Panc1 (cell line): ENCODE results near the gene ADGRA1. TPM values are rescaled to one million over a fixed set of nuclear protein-coding genes. Genes with fewer than 3 reads are reported as not detected.
A peak's percentile ranks its signal among the peaks of the same experiment; 100 is the strongest.

ENCODE experiments used
- ATAC-seq: fragments of 200-7000 bp; cut with Tn5 transposase; 2 replicates; pipeline ENCODE4 v1.9.1; 2020; ENCODE audit warnings: mild to moderate bottlenecking, moderate library complexity
- BruUV-seq: library from RNA; stranded (reverse); fragments of 400-500 nt; replicated peaks from 2 replicates; lab custom pipeline; 2021; lab: Mats Ljungman, UMichigan
- CTCF ChIA-PET: fragments of 300-600 bp; sonication (Branson Sonifier 250); formaldehyde crosslinking; loops from one replicate; lab custom pipeline; 2022; ENCODE audit warnings: antibody characterized with exemption; lab: Charles Lee
- POLR2A ChIA-PET: fragments of 300-600 bp; sonication (Branson Sonifier 250); formaldehyde crosslinking; loops from one replicate; lab custom pipeline; 2022; ENCODE audit warnings: antibody characterized with exemption; lab: Charles Lee
- DNase-seq: peaks from one replicate; pipeline ENCODE4 v3.0.0-alpha.2; 2010; ENCODE audit warnings: low read depth, low spot score
- H3K27ac ChIP-seq: 2 replicates; pipeline ENCODE4 v1.5.1; 2011; ENCODE audit warnings: mild to moderate bottlenecking, low read length, inconsistent platforms
- H3K27me3 ChIP-seq: fragments of 200-500 bp; sonication (Bioruptor generic); 2 replicates; pipeline ENCODE4 v1.6.0; 2014; ENCODE audit warnings: low read length, inconsistent platforms; ENCODE audit not compliant: control insufficient read depth, insufficient read depth
- H3K36me3 ChIP-seq: fragments of 200-500 bp; sonication (Bioruptor generic); 2 replicates; pipeline ENCODE4 v1.5.1; 2014; ENCODE audit warnings: inconsistent platforms, mild to moderate bottlenecking, low read length, moderate library complexity; ENCODE audit not compliant: control insufficient read depth, insufficient read depth
- H3K4me1 ChIP-seq: 2 replicates; pipeline ENCODE4 v1.5.1; 2011; ENCODE audit warnings: inconsistent platforms, mild to moderate bottlenecking, low read length, moderate library complexity; ENCODE audit not compliant: control insufficient read depth, insufficient read depth
- H3K4me3 ChIP-seq, 2 experiments: 2 replicates each; pipeline ENCODE4 v1.5.1; 2011 to 2012; ENCODE audit warnings: low read depth in 2 of 2, low read length in 2 of 2, mild to moderate bottlenecking in 2 of 2, inconsistent platforms in 1 of 2, moderate library complexity in 1 of 2
- H3K9me3 ChIP-seq: fragments of 200-500 bp; sonication (Bioruptor generic); 2 replicates; pipeline ENCODE4 v1.5.1; 2014; ENCODE audit warnings: low read depth, mild to moderate bottlenecking, inconsistent platforms, low read length, moderate library complexity; ENCODE audit not compliant: control insufficient read depth, insufficient read depth
- POLR2AphosphoS5 ChIP-seq: IDR thresholded peaks from 2 replicates; pipeline ENCODE4 v1.6.1; 2012; ENCODE audit warnings: mild to moderate bottlenecking, low read depth, low read length, moderate library complexity
- SIN3A ChIP-seq: IDR thresholded peaks from 2 replicates; pipeline ENCODE4 v1.6.1; 2012; ENCODE audit warnings: low read depth, mild to moderate bottlenecking, low read length, moderate library complexity, borderline replicate concordance; ENCODE audit not compliant: insufficient read depth
- TCF7L2 ChIP-seq: IDR thresholded peaks from 2 replicates; pipeline ENCODE4 v1.6.1; 2011; ENCODE audit warnings: mild to moderate bottlenecking, low read depth, low read length, inconsistent platforms
- in situ Hi-C: cut with HindIII; loops from 2 replicates; pipeline ENCODE4 v1.10.0; 2016; ENCODE audit warnings: low sequenced_read_pairs, low pct_unique_long_range_greater_than_20kb
- intact Hi-C: fragments of 100-400 bp; cut with micrococcal nuclease; formaldehyde crosslinking; loops from one replicate; pipeline ENCODE4 v1.10.0; 2022; ENCODE audit not compliant: unreplicated experiment
- total RNA-seq: library from RNA; stranded (reverse); gene quantifications from one replicate; pipeline ENCODE4 v1.2.1, GENCODE V29; 2021; ENCODE audit not compliant: unreplicated experiment
- TF ChIP-seq, protein P1 (sequence below), 2 experiments: IDR thresholded peaks; 2 replicates each; pipeline ENCODE4 v1.6.1; 2011 to 2012; ENCODE audit warnings: low read depth in 2 of 2, control low read depth in 1 of 2, low read length in 1 of 2, mild to moderate bottlenecking in 1 of 2, moderate library complexity in 1 of 2; ENCODE audit not compliant: insufficient read depth in 1 of 2
- TF ChIP-seq, protein P2 (sequence below): fragments of 450-650 bp; IDR thresholded peaks from 2 replicates; pipeline ENCODE4 v1.5.1; 2017; ENCODE audit warnings: mild to moderate bottlenecking

ADGRA1 gene
- total RNA-seq, 1 experiment from 2014 or later = 0.05 TPM

DNA sequence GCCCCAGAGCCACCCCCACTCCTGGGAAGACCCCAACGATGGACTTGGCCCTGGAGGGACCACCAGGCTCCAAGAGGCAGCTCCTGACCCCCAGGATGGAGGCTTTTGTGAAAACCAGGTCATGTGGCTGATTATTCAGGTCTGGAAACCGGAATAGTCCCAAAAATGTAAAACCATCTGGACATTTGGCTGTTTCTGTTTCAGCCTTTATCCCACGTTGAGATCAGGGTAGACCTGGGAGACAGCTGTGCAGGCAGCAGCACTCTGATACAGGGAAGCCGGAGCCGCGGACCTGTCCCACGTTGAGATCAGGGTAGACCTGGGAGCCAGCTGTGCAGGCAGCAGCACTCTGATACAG is 7.1 kb upstream of the ADGRA1 start:
- no TSS peak for BruUV-seq
- no peak for DNase-seq
- TF ChIP-seq, protein P1, sequence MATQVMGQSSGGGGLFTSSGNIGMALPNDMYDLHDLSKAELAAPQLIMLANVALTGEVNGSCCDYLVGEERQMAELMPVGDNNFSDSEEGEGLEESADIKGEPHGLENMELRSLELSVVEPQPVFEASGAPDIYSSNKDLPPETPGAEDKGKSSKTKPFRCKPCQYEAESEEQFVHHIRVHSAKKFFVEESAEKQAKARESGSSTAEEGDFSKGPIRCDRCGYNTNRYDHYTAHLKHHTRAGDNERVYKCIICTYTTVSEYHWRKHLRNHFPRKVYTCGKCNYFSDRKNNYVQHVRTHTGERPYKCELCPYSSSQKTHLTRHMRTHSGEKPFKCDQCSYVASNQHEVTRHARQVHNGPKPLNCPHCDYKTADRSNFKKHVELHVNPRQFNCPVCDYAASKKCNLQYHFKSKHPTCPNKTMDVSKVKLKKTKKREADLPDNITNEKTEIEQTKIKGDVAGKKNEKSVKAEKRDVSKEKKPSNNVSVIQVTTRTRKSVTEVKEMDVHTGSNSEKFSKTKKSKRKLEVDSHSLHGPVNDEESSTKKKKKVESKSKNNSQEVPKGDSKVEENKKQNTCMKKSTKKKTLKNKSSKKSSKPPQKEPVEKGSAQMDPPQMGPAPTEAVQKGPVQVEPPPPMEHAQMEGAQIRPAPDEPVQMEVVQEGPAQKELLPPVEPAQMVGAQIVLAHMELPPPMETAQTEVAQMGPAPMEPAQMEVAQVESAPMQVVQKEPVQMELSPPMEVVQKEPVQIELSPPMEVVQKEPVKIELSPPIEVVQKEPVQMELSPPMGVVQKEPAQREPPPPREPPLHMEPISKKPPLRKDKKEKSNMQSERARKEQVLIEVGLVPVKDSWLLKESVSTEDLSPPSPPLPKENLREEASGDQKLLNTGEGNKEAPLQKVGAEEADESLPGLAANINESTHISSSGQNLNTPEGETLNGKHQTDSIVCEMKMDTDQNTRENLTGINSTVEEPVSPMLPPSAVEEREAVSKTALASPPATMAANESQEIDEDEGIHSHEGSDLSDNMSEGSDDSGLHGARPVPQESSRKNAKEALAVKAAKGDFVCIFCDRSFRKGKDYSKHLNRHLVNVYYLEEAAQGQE (IDR thresholded peaks at IDR 0.05; ENCODE audit: insufficient read depth in 1 of 2, low read depth in 2 of 2, low read length in 1 of 2) = no peak
- TF ChIP-seq SIN3A = no peak
- TF ChIP-seq, protein P2, sequence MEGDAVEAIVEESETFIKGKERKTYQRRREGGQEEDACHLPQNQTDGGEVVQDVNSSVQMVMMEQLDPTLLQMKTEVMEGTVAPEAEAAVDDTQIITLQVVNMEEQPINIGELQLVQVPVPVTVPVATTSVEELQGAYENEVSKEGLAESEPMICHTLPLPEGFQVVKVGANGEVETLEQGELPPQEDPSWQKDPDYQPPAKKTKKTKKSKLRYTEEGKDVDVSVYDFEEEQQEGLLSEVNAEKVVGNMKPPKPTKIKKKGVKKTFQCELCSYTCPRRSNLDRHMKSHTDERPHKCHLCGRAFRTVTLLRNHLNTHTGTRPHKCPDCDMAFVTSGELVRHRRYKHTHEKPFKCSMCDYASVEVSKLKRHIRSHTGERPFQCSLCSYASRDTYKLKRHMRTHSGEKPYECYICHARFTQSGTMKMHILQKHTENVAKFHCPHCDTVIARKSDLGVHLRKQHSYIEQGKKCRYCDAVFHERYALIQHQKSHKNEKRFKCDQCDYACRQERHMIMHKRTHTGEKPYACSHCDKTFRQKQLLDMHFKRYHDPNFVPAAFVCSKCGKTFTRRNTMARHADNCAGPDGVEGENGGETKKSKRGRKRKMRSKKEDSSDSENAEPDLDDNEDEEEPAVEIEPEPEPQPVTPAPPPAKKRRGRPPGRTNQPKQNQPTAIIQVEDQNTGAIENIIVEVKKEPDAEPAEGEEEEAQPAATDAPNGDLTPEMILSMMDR = no peak
- TF ChIP-seq POLR2AphosphoS5 = no peak
- TF ChIP-seq TCF7L2 = no peak
- ChIA-PET POLR2A (no interaction called here), CTCF (no interaction called here)
- intact Hi-C loops (no loop called here), in situ Hi-C loops (no loop called here)
- Histone ChIP-seq H3K4me3 (no peak overlapping the region), H3K4me1 (no peaks in the 10 kb centered on the region), H3K27ac (no peak overlapping the region), H3K27me3 (no peaks in the 10 kb centered on the region; the same call in 1 of the 2 replicates), H3K36me3 (no peaks in the 10 kb centered on the region), H3K9me3 (no peaks in the 10 kb centered on the region)
- peak; percentile 35; the same call in 1 of the 2 replicates for ATAC-seq

- ATAC-seq = no peak
- POLR2A ChIA-PET = no interaction called here
- Histone ChIP-seq H3K27ac (no peak overlapping the region), H3K27me3 (peaks cover 3% of the 10 kb centered on the region; the same call in 1 of the 2 replicates), H3K36me3 (no peaks in the 10 kb centered on the region), H3K4me1 (peaks cover 4% of the 10 kb centered on the region; the same call in 1 of the 2 replicates), H3K4me3 (no peak overlapping the region), H3K9me3 (no peaks in the 10 kb centered on the region)
- BruUV-seq = no TSS peak
- CTCF ChIA-PET = no interaction called here
- in situ Hi-C loops = no loop called here
- TF ChIP-seq SIN3A (no peak), POLR2AphosphoS5 (no peak), TCF7L2 (no peak)
- TF ChIP-seq, protein P1 (IDR thresholded peaks at IDR 0.05; ENCODE audit: insufficient read depth in 1 of 2, low read depth in 2 of 2, low read length in 1 of 2) = no peak
- TF ChIP-seq, protein P2 = no peak
- DNase-seq = no peak
- intact Hi-C loops = no loop called here
These were observed 6.1 kb upstream of the ADGRA1 start for GRCh38 chr10:133081636-133082035.
